H1 (cell line): ENCODE results near the gene SGCE. TPM values are rescaled to one million over a fixed set of nuclear protein-coding genes. Genes with fewer than 3 reads are reported as not detected.

Experiments used
- CTCF ChIA-PET: fragments of 300-600 bp; sonication (Branson Sonifier 250); formaldehyde crosslinking; loops from one replicate; lab custom pipeline; 2021; ENCODE audit not compliant: partially characterized antibody; lab: Charles Lee
- POLR2A ChIA-PET: fragments of 300-600 bp; sonication (Branson Sonifier 250); formaldehyde crosslinking; loops from one replicate; lab custom pipeline; 2021; ENCODE audit warnings: inconsistent platforms; ENCODE audit not compliant: partially characterized antibody; lab: Charles Lee
- DNase-seq, 2 experiments: peaks; one replicate each; pipeline versions ENCODE4 v3.0.0 to v3.0.0-alpha.2; 2010 to 2022; ENCODE audit warnings: low spot score in 2 of 2, low read depth in 1 of 2, mixed read lengths in 1 of 2
- FAIRE-seq: peaks from 2 replicates; lab custom pipeline; 2011; peaks lifted over from hg19 to GRCh38; lab: Jason Lieb, UNC
- H2AFZ ChIP-seq: 2 replicates; pipeline ENCODE4 v1.8.1; 2012; ENCODE audit warnings: low read length, inconsistent platforms
- H2AK5ac ChIP-seq: 2 replicates; pipeline ENCODE4 v1.6.1; 2013; ENCODE audit warnings: low read depth, low read length
- H2BK120ac ChIP-seq: replicated peaks from 2 replicates; pipeline ENCODE3; 2013; ENCODE audit warnings: low read depth, low read length, inconsistent platforms
- H2BK12ac ChIP-seq: 2 replicates; pipeline ENCODE4 v1.6.1; 2013; ENCODE audit warnings: low read depth, low read length
- H2BK15ac ChIP-seq: 2 replicates; pipeline ENCODE4 v1.6.1; 2013; ENCODE audit warnings: low read length
- H2BK20ac ChIP-seq: 2 replicates; pipeline ENCODE4 v1.6.1; 2013; ENCODE audit warnings: low read length
- H2BK5ac ChIP-seq: 2 replicates; pipeline ENCODE4 v1.6.1; 2013; ENCODE audit warnings: low read depth, low read length
- H3K14ac ChIP-seq: 2 replicates; pipeline ENCODE4 v1.6.1; 2013; ENCODE audit warnings: inconsistent platforms; ENCODE audit not compliant: insufficient read length
- H3K18ac ChIP-seq: 2 replicates; pipeline ENCODE4 v1.6.1; 2013; ENCODE audit warnings: low read length; ENCODE audit errors: extremely low read depth
- H3K23ac ChIP-seq: 2 replicates; pipeline ENCODE4 v1.6.1; 2013; ENCODE audit warnings: inconsistent platforms; ENCODE audit not compliant: insufficient read length
- H3K23me2 ChIP-seq: 2 replicates; pipeline ENCODE4 v1.6.1; 2013; ENCODE audit warnings: low read depth, low read length
- H3K27ac ChIP-seq: 2 replicates; pipeline ENCODE4 v1.6.1; 2011; ENCODE audit warnings: low read depth, low read length, inconsistent platforms
- H3K27me3 ChIP-seq, 4 experiments: replicated peaks in 1 of 4; 1 replicate in 1 of 4; 2 replicates in 3 of 4; pipeline versions ENCODE4 v1.6.1 to v1.8.1; 2011 to 2013; ENCODE audit warnings: low read length in 3 of 4, mild to moderate bottlenecking in 3 of 4, inconsistent platforms in 2 of 4, mixed read lengths in 2 of 4, moderate library complexity in 1 of 4; ENCODE audit not compliant: control insufficient read depth in 3 of 4, insufficient read depth in 3 of 4; ENCODE audit errors: extremely low read depth in 1 of 4
- H3K36me3 ChIP-seq, 4 experiments: 2 replicates each; pipeline versions ENCODE4 v1.6.1 to v1.8.1; 2011 to 2013; ENCODE audit warnings: mild to moderate bottlenecking in 4 of 4, low read length in 3 of 4, moderate library complexity in 2 of 4, control low read depth in 1 of 4, inconsistent platforms in 1 of 4; ENCODE audit not compliant: insufficient read depth in 4 of 4, control insufficient read depth in 2 of 4
- H3K4ac ChIP-seq: replicated peaks from 2 replicates; pipeline ENCODE3; 2013; ENCODE audit warnings: low read length, low read depth, mixed read lengths, inconsistent platforms; ENCODE audit not compliant: insufficient read length
- H3K4me1 ChIP-seq, 4 experiments: replicated peaks in 1 of 4; 1 replicate in 1 of 4; 2 replicates in 3 of 4; pipeline versions ENCODE4 v1.6.1 to v1.8.1; 2011 to 2013; ENCODE audit warnings: low read length in 3 of 4, inconsistent platforms in 2 of 4, mixed read lengths in 1 of 4; ENCODE audit not compliant: insufficient read depth in 4 of 4, control insufficient read depth in 3 of 4
- H3K4me2 ChIP-seq, 2 experiments: 2 replicates each; pipeline versions ENCODE4 v1.6.1 to v1.8.1; 2011 to 2013; ENCODE audit warnings: low read depth in 2 of 2, low read length in 2 of 2, control low read depth in 1 of 2, inconsistent platforms in 1 of 2, mild to moderate bottlenecking in 1 of 2; ENCODE audit not compliant: insufficient read depth in 1 of 2
- H3K4me3 ChIP-seq, 4 experiments: fragments of 200-600, 300-600 bp in 1 of 4; sonication (generic), shearing (Covaris generic), sonication (Bioruptor Twin) in 1 of 4; 2 replicates each; pipeline versions ENCODE4 v1.5.1 to v1.8.1; 2011 to 2016; ENCODE audit warnings: low read length in 4 of 4, low read depth in 3 of 4, control low read depth in 2 of 4, inconsistent platforms in 2 of 4, mild to moderate bottlenecking in 2 of 4, mixed read lengths in 1 of 4, moderate library complexity in 1 of 4; ENCODE audit not compliant: insufficient read depth in 2 of 4; ENCODE audit errors: extremely low read depth in 1 of 4
- H3K56ac ChIP-seq: replicated peaks from 2 replicates; pipeline ENCODE3; 2013; ENCODE audit warnings: low read depth, mild to moderate bottlenecking, mixed read lengths, low read length, inconsistent platforms; ENCODE audit not compliant: insufficient read length
- H3K79me1 ChIP-seq: 2 replicates; pipeline ENCODE4 v1.6.1; 2013; ENCODE audit warnings: low read depth, low read length, control low read depth
- H3K79me2 ChIP-seq, 2 experiments: 2 replicates each; pipeline versions ENCODE4 v1.6.1 to v1.8.1; 2012 to 2013; ENCODE audit warnings: low read length in 2 of 2, mild to moderate bottlenecking in 2 of 2, inconsistent platforms in 1 of 2; ENCODE audit not compliant: insufficient read depth in 2 of 2, control insufficient read depth in 1 of 2
- H3K9ac ChIP-seq, 4 experiments: replicated peaks in 1 of 4; 1 replicate in 1 of 4; 2 replicates in 3 of 4; pipeline versions ENCODE4 v1.6.1 to v1.8.1; 2011 to 2013; ENCODE audit warnings: low read depth in 3 of 4, low read length in 3 of 4, control low read depth in 2 of 4, mild to moderate bottlenecking in 2 of 4, moderate library complexity in 2 of 4, inconsistent platforms in 1 of 4; ENCODE audit errors: extremely low read depth in 1 of 4
- H3K9me3 ChIP-seq, 2 experiments: 2 replicates each; pipeline versions ENCODE4 v1.6.1 to v1.8.1; 2012 to 2013; ENCODE audit warnings: mild to moderate bottlenecking in 2 of 2, moderate library complexity in 2 of 2, control low read depth in 1 of 2, inconsistent platforms in 1 of 2, low read depth in 1 of 2, low read length in 1 of 2, mixed read lengths in 1 of 2; ENCODE audit not compliant: insufficient read depth in 2 of 2
- H4K20me1 ChIP-seq, 2 experiments: replicated peaks in 1 of 2; 2 replicates each; pipeline versions ENCODE3 to v1.8.1; 2011 to 2013; ENCODE audit warnings: inconsistent platforms in 2 of 2, low read length in 2 of 2, mild to moderate bottlenecking in 1 of 2; ENCODE audit not compliant: insufficient read depth in 2 of 2, control insufficient read depth in 1 of 2
- H4K5ac ChIP-seq: 2 replicates; pipeline ENCODE4 v1.6.1; 2013; ENCODE audit warnings: low read length, low read depth, mixed read lengths, inconsistent platforms; ENCODE audit not compliant: insufficient read length
- H4K8ac ChIP-seq: 2 replicates; pipeline ENCODE4 v1.8.0; 2013; ENCODE audit warnings: mild to moderate bottlenecking, moderate library complexity, low read length, inconsistent platforms; ENCODE audit not compliant: insufficient read depth; ENCODE audit errors: extremely low read depth
- H4K91ac ChIP-seq: replicated peaks from 2 replicates; pipeline ENCODE3; 2013; ENCODE audit warnings: low read length, mixed read lengths, inconsistent platforms; ENCODE audit not compliant: insufficient read length
- BRCA1 ChIP-seq: IDR thresholded peaks from 2 replicates; pipeline ENCODE4 v1.6.1; 2012; ENCODE audit warnings: low read depth, low read length, improper control_type of control experiment
- EP300 ChIP-seq, 2 experiments: IDR thresholded peaks; 1 replicate in 1 of 2; 2 replicates in 1 of 2; pipeline ENCODE4 v1.6.1; 2011 to 2012; ENCODE audit warnings: low read depth in 2 of 2, low read length in 2 of 2, mild to moderate bottlenecking in 2 of 2, borderline replicate concordance in 1 of 2, inconsistent platforms in 1 of 2, moderate library complexity in 1 of 2
- JUN ChIP-seq: IDR thresholded peaks from 2 replicates; pipeline ENCODE4 v1.6.1; 2011; ENCODE audit warnings: low read depth, mild to moderate bottlenecking, improper control_type of control experiment, low read length
- JUND ChIP-seq: IDR thresholded peaks from 2 replicates; pipeline ENCODE4 v1.6.1; 2011; ENCODE audit warnings: mild to moderate bottlenecking, improper control_type of control experiment, low read length
- NRF1 ChIP-seq: IDR thresholded peaks from 2 replicates; pipeline ENCODE4 v1.6.1; 2011; ENCODE audit warnings: mild to moderate bottlenecking, low read depth, low read length, improper control_type of control experiment
- RFX5 ChIP-seq: IDR thresholded peaks from 2 replicates; pipeline ENCODE4 v1.6.1; 2011; ENCODE audit warnings: low read depth, low read length, improper control_type of control experiment, borderline replicate concordance
- TAF7 ChIP-seq: optimal IDR thresholded peaks from 2 replicates; pipeline ENCODE3; 2011; ENCODE audit warnings: low read depth, mild to moderate bottlenecking, inconsistent platforms, low read length, moderate library complexity, borderline replicate concordance
- WGBS, 2 experiments: shearing (Covaris generic) in 1 of 2; methylation state at CpG; one replicate each; pipeline versions ENCODE4 v1.1.6 to v1.1.7; 2013 to 2015; ENCODE audit warnings: low lambda C conversion rate in 2 of 2, mixed read lengths in 2 of 2, inconsistent platforms in 1 of 2, low coverage in 1 of 2, missing lambda C conversion rate in 1 of 2; ENCODE audit not compliant: insufficient replicate concordance in 2 of 2, insufficient coverage in 1 of 2, insufficient read length in 1 of 2; ENCODE audit errors: extremely low coverage in 1 of 2, missing lambda C conversion rate in 1 of 2; 5-methylcytosine and 5-hydroxymethylcytosine counted together
- long read RNA-seq, 2 experiments: library from RNA in 1 of 2; library from capped mRNA in 1 of 2; stranded (forward); transcript quantifications; one replicate each; pipeline ENCODE4 v2.0.0, GENCODE V29; 2021; ENCODE audit warnings: inconsistent platforms in 1 of 2
- polyA minus RNA-seq, 3 experiments: library from RNA; depleted of rRNA, polyadenylated mRNA; stranded (reverse); fragments of >200 nt; gene quantifications; 1 replicate in 2 of 3; 2 replicates in 1 of 3; pipeline ENCODE4 v1.2.3, GENCODE V29; 2011
- polyA plus RNA-seq, 7 experiments: library from polyadenylated mRNA; depleted of rRNA in 3 of 7; stranded (reverse) in 5 of 7; unstranded in 2 of 7; fragments of >200 nt in 5 of 7; fragments of 200-250 nt in 2 of 7; gene quantifications; 1 replicate in 5 of 7; 2 replicates in 1 of 7; 4 replicates in 1 of 7; pipeline versions ENCODE4 v1.2.1 to v1.2.3, GENCODE V29; 2011 to 2013; ENCODE audit warnings: missing spikeins in 2 of 7, mixed read lengths in 2 of 7
- total RNA-seq: library from RNA; stranded (reverse); fragmentation: NEBNext Ultra II Directional; extraction: Animal tissue kit (Norgen Biotek cat#: 25700); gene quantifications from 2 replicates; pipeline ENCODE4 v1.2.1, GENCODE V29; 2021

The SGCE gene
- total RNA-seq, result 22.2 and 25.0 TPM in 2 replicates
- polyA plus RNA-seq (2011; rRNA removed), result 7.2 and 12.8 TPM in 2 replicates
- polyA plus RNA-seq (2011; cell fraction: cytosol; rRNA removed), result 15.5 TPM
- 9.4 TPM for polyA plus RNA-seq (2011; cell fraction: nucleus; rRNA removed)
- 12.2 to 19.4 TPM (median 14.1 TPM) in 4 replicates for polyA plus RNA-seq (2012, experiment 1 of 2)
- polyA plus RNA-seq (2012, experiment 2 of 2), result 2.4 TPM
- polyA plus RNA-seq (2013, experiment 1 of 2), result 31.1 TPM
- polyA plus RNA-seq (2013, experiment 2 of 2), result 31.5 TPM
- 14.2 and 19.2 TPM in 2 replicates for polyA minus RNA-seq (2011; rRNA and poly(A)+ RNA removed)
- 9.9 TPM for polyA minus RNA-seq (2011; cell fraction: cytosol; rRNA and poly(A)+ RNA removed)
- polyA minus RNA-seq (2011; cell fraction: nucleus; rRNA and poly(A)+ RNA removed), result 36.8 TPM
- long read RNA-seq, experiment 1, transcript SGCE-299 (11 exons, 1,614 nt), result major isoform, 6 of 21 reads
- long read RNA-seq, experiment 1, partial matches to known transcripts, result 3 of 21 reads
- long read RNA-seq, experiment 1, other reads (novel, unspliced or antisense), result 6 of 21 reads
- long read RNA-seq, experiment 2, transcript SGCE-299 (11 exons, 1,614 nt), result major isoform, 23 of 45 reads
- long read RNA-seq, experiment 2, transcript SGCE-205 (10 exons, 1,532 nt), result minor isoform, 9 of 45 reads
- long read RNA-seq, experiment 2, partial matches to known transcripts, result 4 of 45 reads
- long read RNA-seq, experiment 2, other reads (novel, unspliced or antisense), result 5 of 45 reads

GRCh38 chr7:94655848-94656657, at the start of gene SGCE:
TSS of gene SGCE (minus strand) at chr7:94656133. CDS start at chr7:94656098, 35 bp downstream.
- no peak within 1 kb of the TSS for H4K5ac ChIP-seq
- H4K20me1 ChIP-seq, result peaks cover 0 to 1% of the 10 kb centered on the region in 2 experiments
- H2AFZ ChIP-seq, result peak within 1 kb of the TSS; percentile 96
- H2BK20ac ChIP-seq, result no peak within 1 kb of the TSS
- no peaks in the 10 kb centered on the region for H3K79me1 ChIP-seq
- H4K8ac ChIP-seq, result peak within 1 kb of the TSS; percentile 92
- peak within 1 kb of the TSS; percentile 95 for H2BK12ac ChIP-seq
- peaks cover 0 to 2% (median under 1%) of the 10 kb centered on the region in 4 experiments; a peak in 3 of 7 replicates for H3K4me1 ChIP-seq
- peak within 1 kb of the TSS; percentile 62 to 76 (median 66) for H3K4me3 ChIP-seq
- H3K18ac ChIP-seq, result peak within 1 kb of the TSS; percentile 85
- DNase-seq (peak; percentile 56 to 91), FAIRE-seq (no peak)
- CTCF ChIA-PET, result interaction anchor here (0.6 to 2.8 kb wide), 19 partner anchors 9 to 823 kb away, joined by 3 to 10 read pairs (median 4); no protein-coding TSS in a partner anchor
- H3K4me2 ChIP-seq, result peak within 1 kb of the TSS; percentile 90 to 96
- H3K14ac ChIP-seq, result no peak within 1 kb of the TSS
- H3K27me3 ChIP-seq, result peaks cover 0 to 9% (median 1%) of the 10 kb centered on the region in 4 experiments; a peak in 2 of 7 replicates
- H3K79me2 ChIP-seq, result peaks cover 0 to 25% of the 10 kb centered on the region in 2 experiments; a peak in 2 of 4 replicates
- no peak within 1 kb of the TSS; the same call in 1 of the 2 replicates for H2AK5ac ChIP-seq
- peak within 1 kb of the TSS; percentile 80 for H3K56ac ChIP-seq
- peak within 1 kb of the TSS; percentile 71 for H2BK5ac ChIP-seq
- POLR2A ChIA-PET, result interaction anchor here (0.6 to 2.8 kb wide), 12 partner anchors 8 to 568 kb away, joined by 3 to 8 read pairs (median 3); no protein-coding TSS in a partner anchor
- 0 out of 2 replicates have a peak within 1 kb of the TSS, but pooled peaks have one; percentile 61 for H2BK15ac ChIP-seq
- peaks cover 19% of the 10 kb centered on the region for H3K23me2 ChIP-seq
- H2BK120ac ChIP-seq, result no peak within 1 kb of the TSS
- 50% methylated on average over 40 of the region's 63 CpGs; no CpG with 5 or more reads in 1 of the 2 experiments for WGBS, 2 experiments
- no peaks in the 10 kb centered on the region for H3K36me3 ChIP-seq
- H3K23ac ChIP-seq, result no peak within 1 kb of the TSS
- peak within 1 kb of the TSS; percentile 66 for H3K4ac ChIP-seq
- no peak within 1 kb of the TSS for H3K27ac ChIP-seq
- peak within 1 kb of the TSS; percentile 96 for H4K91ac ChIP-seq
- peak within 1 kb of the TSS; percentile 47 to 62 (median 56) for H3K9ac ChIP-seq
- peaks cover 5 to 27% of the 10 kb centered on the region in 2 experiments; a peak in 3 of 4 replicates for H3K9me3 ChIP-seq
- TF ChIP-seq TAF7, result peak; percentile 43
- no peak for TF ChIP-seq NRF1
- no peak for TF ChIP-seq JUN
- TF ChIP-seq BRCA1, result no peak
- TF ChIP-seq RFX5, result no peak
- peak in 1 of 2 experiments; percentile 40; a peak in 1 of 3 replicates for TF ChIP-seq EP300 (IDR thresholded peaks at IDR 0.05; ENCODE audit: borderline replicate concordance in 1 of 2, low read depth in 2 of 2, low read length in 2 of 2)
- TF ChIP-seq JUND, result no peak
